Fibroblast of peridontal ligament (primary cell): ENCODE results near the gene PRAF2.

Source experiments
- DNase-seq: peaks from one replicate; pipeline ENCODE4 v3.0.0-alpha.2; 2010; ENCODE audit errors: extremely low read depth

PRAF2 gene, protein sequence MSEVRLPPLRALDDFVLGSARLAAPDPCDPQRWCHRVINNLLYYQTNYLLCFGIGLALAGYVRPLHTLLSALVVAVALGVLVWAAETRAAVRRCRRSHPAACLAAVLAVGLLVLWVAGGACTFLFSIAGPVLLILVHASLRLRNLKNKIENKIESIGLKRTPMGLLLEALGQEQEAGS

GRCh38 chrX:49073601-49074575, at the start of gene PRAF2:
Gene PRAF2 (minus strand): TSS chrX:49074002. CDS start chrX:49073987, 15 bp downstream.
- DNase-seq: peak; percentile 85

DNA sequence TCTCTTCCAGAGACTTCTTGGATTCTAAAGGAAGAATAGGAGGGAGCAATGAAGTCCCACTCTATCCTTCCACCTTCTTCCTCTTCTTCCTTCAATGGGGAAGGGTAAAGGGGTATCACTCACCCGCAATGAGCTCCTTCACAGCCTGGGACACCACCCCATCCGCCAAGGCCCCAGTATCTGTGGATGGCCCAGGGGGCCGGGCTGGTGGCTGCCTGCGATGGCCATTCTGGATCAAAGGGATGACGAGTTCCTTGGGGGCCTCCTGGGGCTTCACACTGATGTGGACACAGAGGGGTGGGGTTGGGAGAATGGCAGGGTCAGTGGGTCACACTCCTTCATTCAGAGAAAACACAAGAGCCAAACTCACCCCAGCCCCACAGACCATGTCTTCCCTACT, 48.7 kb upstream of the PRAF2 start:
- DNase-seq: no peak

DNA sequence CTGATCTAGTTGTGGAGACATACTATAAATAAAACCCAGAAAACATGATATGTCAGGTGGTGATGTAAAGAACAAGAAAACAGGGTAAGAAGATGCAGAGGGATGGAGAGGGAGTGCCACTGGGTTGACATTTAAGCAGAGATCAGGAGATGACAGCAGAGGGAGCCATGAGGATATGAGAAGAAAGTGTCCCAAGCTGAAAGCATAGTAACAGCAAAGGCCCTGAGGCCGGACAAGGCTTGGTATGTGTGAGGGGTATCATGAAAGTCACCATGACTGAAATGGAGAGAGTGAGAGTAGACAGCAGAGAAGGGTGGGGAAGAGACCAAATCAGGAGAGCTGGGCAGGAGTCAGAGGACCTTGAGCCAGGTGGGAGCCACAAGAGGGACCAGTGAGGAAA, 46.3 kb upstream of the PRAF2 start:
- DNase-seq: no peak

GRCh38 chrX:49117581-49117980, 43.8 kb upstream of the PRAF2 start:
- no peak for DNase-seq

DNA sequence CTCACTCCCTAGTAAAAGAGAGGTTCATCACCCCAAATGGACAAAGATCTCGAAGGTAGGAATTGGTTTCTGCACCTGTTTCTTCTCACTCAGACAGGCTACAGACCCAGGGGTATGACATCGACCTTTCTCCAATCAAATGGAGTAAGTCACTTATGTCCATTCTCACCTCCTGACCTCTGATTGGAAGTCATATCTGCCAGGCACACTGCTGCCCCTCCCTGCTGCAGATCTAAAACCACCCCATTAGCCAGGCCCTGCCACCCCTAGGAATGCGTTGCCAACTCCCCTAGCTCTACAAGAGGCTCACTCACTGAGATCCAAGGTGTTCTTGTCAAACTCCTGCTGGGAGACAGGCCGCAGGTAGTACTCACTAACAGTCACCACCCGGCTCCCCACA, 42.9 kb upstream of the PRAF2 start:
- no peak for DNase-seq

DNA sequence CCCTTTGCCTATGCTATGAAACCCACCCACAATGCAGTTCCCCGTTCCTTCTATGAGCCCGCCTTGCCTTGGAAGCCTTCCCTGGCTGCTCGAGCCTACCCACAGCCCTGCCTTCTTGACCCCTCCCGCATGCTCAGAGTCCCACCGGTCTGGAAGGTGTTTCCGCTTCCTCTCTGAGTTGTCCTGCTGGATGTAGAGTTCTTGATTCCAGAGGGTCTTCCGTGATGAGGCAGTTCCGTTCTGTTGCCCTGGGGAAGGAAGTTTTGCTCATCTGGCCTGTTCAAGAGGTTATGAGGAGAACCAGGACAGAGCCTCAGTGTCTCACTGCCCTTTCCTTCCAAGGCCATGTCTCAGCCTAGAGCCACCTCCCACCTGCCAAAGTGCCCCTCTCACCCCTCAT, 42.3 kb upstream of the PRAF2 start:
- DNase-seq: no peak

GRCh38 chrX:49111791-49112190, 38.0 kb upstream of the PRAF2 start:
- DNase-seq: no peak

GRCh38 chrX:49110417-49110816, 36.6 kb upstream of the PRAF2 start:
- DNase-seq: no peak

- DNase-seq: no peak
Observed at GRCh38 chrX:49108641-49109040, 34.8 kb upstream of the PRAF2 start.

DNA sequence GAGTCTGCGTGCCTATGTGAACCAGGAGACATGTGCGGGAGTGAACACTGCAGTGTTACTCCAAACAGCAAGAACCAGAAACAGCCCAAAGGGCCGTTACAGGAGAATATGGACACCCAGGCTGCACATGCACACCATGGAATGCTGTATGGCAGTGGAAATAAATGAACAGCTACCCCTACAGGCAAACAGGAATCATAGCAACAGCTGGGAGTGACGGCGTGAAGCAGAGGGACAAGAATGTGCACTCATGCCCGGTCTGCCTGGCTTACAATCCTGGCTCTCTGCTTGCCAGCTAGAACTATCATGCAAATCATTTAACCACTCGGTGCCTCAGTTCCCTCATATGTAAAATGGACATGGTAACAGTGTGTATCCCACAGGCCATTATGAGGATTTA, 33.1 kb upstream of the PRAF2 start:
- DNase-seq: peak; percentile 50

GRCh38 chrX:49106296-49106695, 32.5 kb upstream of the PRAF2 start:
- no peak for DNase-seq

GRCh38 chrX:49103637-49104036, 29.8 kb upstream of the PRAF2 start:
- DNase-seq: no peak

GRCh38 chrX:49102190-49102589, 28.4 kb upstream of the PRAF2 start:
- no peak for DNase-seq

- DNase-seq: no peak
Observed at GRCh38 chrX:49101629-49101984, 27.8 kb upstream of the PRAF2 start.

DNA sequence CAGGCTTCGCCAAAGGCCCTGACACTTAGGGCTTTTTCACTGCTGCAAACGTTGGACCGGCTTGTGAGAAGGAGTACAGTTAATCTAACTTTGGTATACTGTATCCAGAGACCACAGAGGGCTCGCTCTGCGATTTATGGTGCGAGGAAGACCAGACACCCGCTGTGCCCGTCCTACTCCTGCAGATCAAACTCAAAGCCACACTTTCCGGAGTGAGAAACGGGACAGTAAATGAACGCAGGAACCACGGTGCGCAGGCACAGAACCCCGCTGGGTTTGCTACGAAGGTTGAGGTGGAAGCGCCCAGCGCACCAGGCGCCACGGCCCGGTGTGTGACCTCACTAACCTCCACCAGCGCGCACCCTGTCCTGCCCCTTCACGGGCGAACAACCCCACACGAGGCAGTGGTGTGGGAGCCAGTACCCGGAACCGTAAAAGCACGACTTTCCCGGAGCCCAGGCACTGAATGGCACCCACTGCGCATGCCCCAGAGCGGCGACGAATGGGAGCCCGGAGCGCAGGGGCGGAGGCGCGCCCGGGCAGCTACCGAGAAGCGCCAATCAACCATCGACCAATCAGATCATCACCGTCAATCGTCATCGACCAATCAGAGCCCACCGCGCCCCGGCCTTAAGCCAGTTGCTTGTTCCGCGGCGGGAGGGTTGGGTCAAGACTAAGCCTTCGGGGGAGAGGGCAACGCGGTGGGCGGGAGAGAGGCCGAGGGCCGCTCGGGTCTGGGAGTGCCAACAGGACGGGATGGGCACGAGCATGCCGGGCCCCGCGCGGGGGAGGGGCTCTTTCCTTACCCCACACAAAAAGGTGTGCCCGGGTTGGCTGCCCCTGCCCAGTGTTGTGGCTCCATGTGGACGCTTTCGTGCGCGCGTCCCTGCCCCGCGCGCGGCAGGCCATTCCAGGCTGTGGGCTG, 27.2 kb upstream of the PRAF2 start:
- peak; percentile 89 for DNase-seq

- DNase-seq: no peak
Observed at GRCh38 chrX:49096419-49096818, 22.6 kb upstream of the PRAF2 start.

DNA sequence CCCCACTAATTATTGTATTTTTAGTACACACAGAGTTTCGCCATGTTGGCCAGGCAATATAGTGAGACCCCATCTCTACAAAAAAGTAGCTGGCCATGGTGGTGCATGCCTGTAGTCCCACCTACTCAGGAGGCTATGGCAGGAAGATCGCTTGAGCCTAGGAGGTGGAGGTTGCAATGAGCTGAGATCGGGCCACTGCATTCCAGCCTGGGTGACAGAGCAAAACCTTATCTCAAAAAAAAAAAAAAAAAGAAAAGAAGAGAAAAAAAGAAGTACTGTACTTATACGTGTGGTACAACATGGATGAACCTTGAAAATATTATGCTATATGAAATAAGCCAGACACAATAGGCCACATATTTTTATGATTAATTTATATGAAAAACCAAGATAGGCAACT, 15.8 kb upstream of the PRAF2 start:
- no peak for DNase-seq

DNA sequence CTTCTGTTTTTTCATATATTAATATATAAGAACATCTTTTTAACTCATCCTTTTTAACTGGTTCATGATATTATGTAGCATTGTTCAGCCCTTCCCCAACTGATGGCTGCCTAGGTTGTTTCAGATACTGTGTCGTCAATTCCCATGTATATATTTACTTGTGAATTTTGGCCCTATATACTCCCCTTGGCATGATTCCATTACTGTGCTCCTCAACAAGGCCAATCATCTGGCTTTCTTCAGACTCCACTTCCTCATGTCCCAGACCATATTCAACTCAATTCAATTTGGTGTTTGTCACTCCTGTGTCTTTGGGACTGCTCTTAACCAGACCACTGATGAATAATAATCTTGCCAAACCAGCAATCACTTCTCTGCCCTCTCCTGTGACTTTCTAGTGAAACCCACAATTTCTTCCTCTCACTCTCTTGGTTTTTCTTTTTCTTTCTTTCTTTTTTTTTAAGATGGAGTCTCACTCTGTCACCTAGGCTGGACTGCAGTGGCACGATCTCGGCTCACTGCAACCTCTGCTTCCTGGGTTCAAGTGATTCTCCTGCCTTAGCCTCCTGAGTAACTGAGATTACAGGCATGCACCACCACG, 8.6 kb upstream of the PRAF2 start:
- no peak for DNase-seq

GRCh38 chrX:49079489-49080428, 6.0 kb upstream of the PRAF2 start, which contains the start of gene WDR45:
Gene WDR45 (minus strand): TSS chrX:49079887. CDS start chrX:49078095, 1,792 bp downstream.
- peak; percentile 66 for DNase-seq

DNA sequence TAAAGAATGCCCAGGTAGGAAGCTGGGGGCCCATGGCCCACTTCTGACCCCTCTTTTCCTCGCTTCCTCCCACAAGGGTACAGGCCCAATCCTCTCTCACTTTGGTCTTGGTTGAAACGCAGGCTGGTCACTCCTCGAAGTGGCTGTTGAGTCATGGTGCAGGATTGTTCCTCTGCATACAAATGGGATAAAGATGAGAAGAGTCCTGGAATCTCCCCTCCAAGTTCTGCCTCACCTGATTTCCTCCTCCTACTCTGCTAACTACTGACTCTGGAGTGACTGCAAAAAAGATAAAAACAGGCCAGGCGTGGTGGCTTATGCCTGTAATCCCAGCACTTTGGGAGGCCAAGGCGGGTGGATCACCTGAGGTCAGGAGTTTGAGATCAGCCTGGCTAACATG, 4.1 kb upstream of the PRAF2 start:
- no peak for DNase-seq

DNA sequence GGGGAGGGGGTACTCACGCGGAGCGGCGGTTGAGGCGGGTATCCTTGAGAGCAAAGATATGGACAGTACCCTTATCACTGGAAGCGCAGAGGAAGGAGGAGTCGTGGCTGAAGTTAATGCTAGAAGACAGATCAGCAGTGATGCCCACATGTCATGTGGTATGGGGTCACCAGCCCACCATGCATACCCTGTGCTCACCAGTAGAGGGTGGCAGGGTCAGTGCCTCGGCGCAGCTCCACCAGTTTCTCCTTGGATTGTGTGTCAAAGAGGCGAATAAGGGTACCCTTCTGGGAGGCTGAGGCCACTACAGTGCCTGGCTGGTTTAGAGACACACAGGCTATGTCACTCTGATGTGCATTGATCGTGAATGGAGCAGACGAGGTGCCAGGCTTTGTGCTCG, 1.5 kb upstream of the PRAF2 start:
- DNase-seq: no peak
